ENCODE measurements around the gene PTH1R.

The PTH1R gene

GRCh38 chr3:46934072-46934471 lies 56.6 kb downstream of the PTH1R start:
- Histone ChIP-seq H3K4me1 (ENCODE audit: control insufficient read depth in 1 of 2, insufficient read depth in 2 of 2, low read length in 2 of 2) (peaks cover 79 to 86% of the 10 kb centered on the region in 2 donors), H3K4me3 (ENCODE audit: low read depth in 1 of 2, low read length in 2 of 2) (peak overlapping the region in 1 of 2 donors; percentile 1), H3K27me3 (ENCODE audit: control insufficient read depth in 1 of 2, insufficient read depth in 2 of 2, low read length in 2 of 2) (no peaks in the 10 kb centered on the region), H3K9ac (ENCODE audit: low read depth in 1 of 2, low read length in 2 of 2) (no peak overlapping the region), H3K36me3 (ENCODE audit: control insufficient read depth in 1 of 2, insufficient read depth in 2 of 2, low read length in 2 of 2) (peaks cover 0 to 31% of the 10 kb centered on the region in 2 donors), H3K9me3 (ENCODE audit: control insufficient read depth in 1 of 2, low read length in 2 of 2) (no peaks in the 10 kb centered on the region), H3K27ac (ENCODE audit: low read depth, low read length) (no peak overlapping the region)

GRCh38 chr3:46934498-46935167 lies 57.1 kb downstream of the PTH1R start:
- Histone ChIP-seq H3K27me3 (ENCODE audit: control insufficient read depth in 1 of 2, insufficient read depth in 2 of 2, low read length in 2 of 2) (no peaks in the 10 kb centered on the region), H3K4me1 (ENCODE audit: control insufficient read depth in 1 of 2, insufficient read depth in 2 of 2, low read length in 2 of 2) (peaks cover 79 to 86% of the 10 kb centered on the region in 2 donors), H3K4me3 (ENCODE audit: low read depth in 1 of 2, low read length in 2 of 2) (peak overlapping the region in 1 of 2 donors; percentile 41), H3K9ac (ENCODE audit: low read depth in 1 of 2, low read length in 2 of 2) (peak overlapping the region in 1 of 2 donors; percentile 2), H3K36me3 (ENCODE audit: control insufficient read depth in 1 of 2, insufficient read depth in 2 of 2, low read length in 2 of 2) (peaks cover 1 to 34% of the 10 kb centered on the region in 2 donors), H3K9me3 (ENCODE audit: control insufficient read depth in 1 of 2, low read length in 2 of 2) (no peaks in the 10 kb centered on the region), H3K27ac (ENCODE audit: low read depth, low read length) (peak overlapping the region; percentile 67)

GRCh38 chr3:46935168-46935858 lies 57.8 kb downstream of the PTH1R start:
- H3K27me3 ChIP-seq (ENCODE audit: control insufficient read depth in 1 of 2, insufficient read depth in 2 of 2, low read length in 2 of 2): no peaks in the 10 kb centered on the region
- peaks cover 76 to 89% of the 10 kb centered on the region in 2 donors for H3K4me1 ChIP-seq (ENCODE audit: control insufficient read depth in 1 of 2, insufficient read depth in 2 of 2, low read length in 2 of 2)
- peak overlapping the region in 1 of 2 donors; percentile 41 for H3K4me3 ChIP-seq (ENCODE audit: low read depth in 1 of 2, low read length in 2 of 2)
- no peaks in the 10 kb centered on the region for H3K9me3 ChIP-seq (ENCODE audit: control insufficient read depth in 1 of 2, low read length in 2 of 2)
- H3K9ac ChIP-seq (ENCODE audit: low read depth in 1 of 2, low read length in 2 of 2): peak overlapping the region in 1 of 2 donors; percentile 2
- H3K36me3 ChIP-seq (ENCODE audit: control insufficient read depth in 1 of 2, insufficient read depth in 2 of 2, low read length in 2 of 2): peaks cover 8 to 41% of the 10 kb centered on the region in 2 donors
- H3K27ac ChIP-seq (ENCODE audit: low read depth, low read length): peak overlapping the region; percentile 67

GRCh38 chr3:46935989-46936558 lies 58.6 kb downstream of the PTH1R start:
- no peaks in the 10 kb centered on the region for H3K9me3 ChIP-seq (ENCODE audit: control insufficient read depth in 1 of 2, low read length in 2 of 2)
- peak overlapping the region in 1 of 2 donors; percentile 3 for H3K4me3 ChIP-seq (ENCODE audit: low read depth in 1 of 2, low read length in 2 of 2)
- H3K27ac ChIP-seq (ENCODE audit: low read depth, low read length): peak overlapping the region; percentile 17
- no peak overlapping the region for H3K9ac ChIP-seq (ENCODE audit: low read depth in 1 of 2, low read length in 2 of 2)
- peaks cover 69 to 82% of the 10 kb centered on the region in 2 donors for H3K4me1 ChIP-seq (ENCODE audit: control insufficient read depth in 1 of 2, insufficient read depth in 2 of 2, low read length in 2 of 2)
- H3K36me3 ChIP-seq (ENCODE audit: control insufficient read depth in 1 of 2, insufficient read depth in 2 of 2, low read length in 2 of 2): peaks cover 13 to 47% of the 10 kb centered on the region in 2 donors
- H3K27me3 ChIP-seq (ENCODE audit: control insufficient read depth in 1 of 2, insufficient read depth in 2 of 2, low read length in 2 of 2): no peaks in the 10 kb centered on the region

- no peak overlapping the region for H3K9ac ChIP-seq (ENCODE audit: low read depth in 1 of 2, low read length in 2 of 2)
- no peaks in the 10 kb centered on the region for H3K9me3 ChIP-seq (ENCODE audit: control insufficient read depth in 1 of 2, low read length in 2 of 2)
- H3K4me1 ChIP-seq (ENCODE audit: control insufficient read depth in 1 of 2, insufficient read depth in 2 of 2, low read length in 2 of 2): peaks cover 66 to 79% of the 10 kb centered on the region in 2 donors
- no peak overlapping the region for H3K4me3 ChIP-seq (ENCODE audit: low read depth in 1 of 2, low read length in 2 of 2)
- H3K27me3 ChIP-seq (ENCODE audit: control insufficient read depth in 1 of 2, insufficient read depth in 2 of 2, low read length in 2 of 2): no peaks in the 10 kb centered on the region
- H3K27ac ChIP-seq (ENCODE audit: low read depth, low read length): no peak overlapping the region
- peaks cover 13 to 47% of the 10 kb centered on the region in 2 donors for H3K36me3 ChIP-seq (ENCODE audit: control insufficient read depth in 1 of 2, insufficient read depth in 2 of 2, low read length in 2 of 2)
Measured at GRCh38 chr3:46936733-46937250, 59.3 kb downstream of the PTH1R start.

GRCh38 chr3:46938118-46938517 lies 60.6 kb downstream of the PTH1R start:
- Histone ChIP-seq H3K9ac (ENCODE audit: low read depth in 1 of 2, low read length in 2 of 2) (no peak overlapping the region), H3K4me3 (ENCODE audit: low read depth in 1 of 2, low read length in 2 of 2) (no peak overlapping the region), H3K36me3 (ENCODE audit: control insufficient read depth in 1 of 2, insufficient read depth in 2 of 2, low read length in 2 of 2) (peaks cover 13 to 47% of the 10 kb centered on the region in 2 donors), H3K4me1 (ENCODE audit: control insufficient read depth in 1 of 2, insufficient read depth in 2 of 2, low read length in 2 of 2) (peaks cover 65 to 79% of the 10 kb centered on the region in 2 donors), H3K9me3 (ENCODE audit: control insufficient read depth in 1 of 2, low read length in 2 of 2) (no peaks in the 10 kb centered on the region), H3K27ac (ENCODE audit: low read depth, low read length) (no peak overlapping the region), H3K27me3 (ENCODE audit: control insufficient read depth in 1 of 2, insufficient read depth in 2 of 2, low read length in 2 of 2) (no peaks in the 10 kb centered on the region)

GRCh38 chr3:46939578-46940445 lies 62.3 kb downstream of the PTH1R start:
- Histone ChIP-seq H3K27ac (ENCODE audit: low read depth, low read length) (no peak overlapping the region), H3K27me3 (ENCODE audit: control insufficient read depth in 1 of 2, insufficient read depth in 2 of 2, low read length in 2 of 2) (no peaks in the 10 kb centered on the region), H3K4me1 (ENCODE audit: control insufficient read depth in 1 of 2, insufficient read depth in 2 of 2, low read length in 2 of 2) (peaks cover 68 to 80% of the 10 kb centered on the region in 2 donors), H3K36me3 (ENCODE audit: control insufficient read depth in 1 of 2, insufficient read depth in 2 of 2, low read length in 2 of 2) (peaks cover 13 to 47% of the 10 kb centered on the region in 2 donors), H3K4me3 (ENCODE audit: low read depth in 1 of 2, low read length in 2 of 2) (no peak overlapping the region), H3K9me3 (ENCODE audit: control insufficient read depth in 1 of 2, low read length in 2 of 2) (no peaks in the 10 kb centered on the region), H3K9ac (ENCODE audit: low read depth in 1 of 2, low read length in 2 of 2) (peak overlapping the region in 1 of 2 donors; percentile 9)

GRCh38 chr3:46942076-46942475 lies 64.6 kb downstream of the PTH1R start:
- Histone ChIP-seq H3K4me1 (ENCODE audit: control insufficient read depth in 1 of 2, insufficient read depth in 2 of 2, low read length in 2 of 2) (peaks cover 71 to 82% of the 10 kb centered on the region in 2 donors), H3K27me3 (ENCODE audit: control insufficient read depth in 1 of 2, insufficient read depth in 2 of 2, low read length in 2 of 2) (no peaks in the 10 kb centered on the region), H3K9me3 (ENCODE audit: control insufficient read depth in 1 of 2, low read length in 2 of 2) (no peaks in the 10 kb centered on the region), H3K9ac (ENCODE audit: low read depth in 1 of 2, low read length in 2 of 2) (peak overlapping the region in 1 of 2 donors; percentile 15), H3K4me3 (ENCODE audit: low read depth in 1 of 2, low read length in 2 of 2) (no peak overlapping the region), H3K27ac (ENCODE audit: low read depth, low read length) (peak overlapping the region; percentile 92), H3K36me3 (ENCODE audit: control insufficient read depth in 1 of 2, insufficient read depth in 2 of 2, low read length in 2 of 2) (peaks cover 13 to 32% of the 10 kb centered on the region in 2 donors)

GRCh38 chr3:46942481-46943236 lies 65.1 kb downstream of the PTH1R start:
- peak overlapping the region; percentile 63 to 75 for H3K9ac ChIP-seq (ENCODE audit: low read depth in 1 of 2, low read length in 2 of 2)
- no peaks in the 10 kb centered on the region for H3K9me3 ChIP-seq (ENCODE audit: control insufficient read depth in 1 of 2, low read length in 2 of 2)
- H3K4me3 ChIP-seq (ENCODE audit: low read depth in 1 of 2, low read length in 2 of 2): peak overlapping the region; percentile 8 to 40
- peaks cover 13 to 27% of the 10 kb centered on the region in 2 donors for H3K36me3 ChIP-seq (ENCODE audit: control insufficient read depth in 1 of 2, insufficient read depth in 2 of 2, low read length in 2 of 2)
- peak overlapping the region; percentile 92 for H3K27ac ChIP-seq (ENCODE audit: low read depth, low read length)
- peaks cover 77 to 87% of the 10 kb centered on the region in 2 donors for H3K4me1 ChIP-seq (ENCODE audit: control insufficient read depth in 1 of 2, insufficient read depth in 2 of 2, low read length in 2 of 2)
- H3K27me3 ChIP-seq (ENCODE audit: control insufficient read depth in 1 of 2, insufficient read depth in 2 of 2, low read length in 2 of 2): no peaks in the 10 kb centered on the region

Data from duodenal mucosa (tissue), 2 donors.